ENCODE data around the gene RNF207.

DNA sequence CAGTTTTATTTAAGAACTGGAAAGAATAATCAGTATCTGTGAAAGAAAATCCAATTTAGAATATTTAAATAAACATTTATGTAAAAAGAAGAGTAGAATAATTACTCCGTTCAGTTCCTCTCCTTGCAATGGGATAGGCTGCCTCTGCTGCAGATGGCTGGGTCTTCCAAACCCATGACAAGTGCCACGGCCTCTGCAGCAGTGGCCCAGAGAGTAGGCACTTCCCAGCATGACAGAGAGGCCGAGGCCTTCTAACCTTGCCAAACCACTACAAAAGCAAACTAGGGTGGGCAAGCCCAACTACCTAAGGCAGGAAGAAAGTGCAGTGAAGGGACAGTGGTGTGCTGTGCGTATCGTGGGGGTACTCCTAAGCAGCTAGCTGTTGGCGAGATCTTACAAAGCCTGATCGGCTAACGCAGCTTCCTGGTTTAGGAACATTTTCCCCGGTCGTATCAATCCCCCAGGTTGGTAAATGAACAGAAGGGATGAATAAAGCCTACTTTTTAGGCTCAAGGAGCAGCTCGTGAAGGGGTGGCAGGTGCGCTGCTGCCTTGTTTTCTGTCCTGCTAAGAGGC is 15.4 kb downstream of the RNF207 start:
- TF ChIP-seq, protein P1, sequence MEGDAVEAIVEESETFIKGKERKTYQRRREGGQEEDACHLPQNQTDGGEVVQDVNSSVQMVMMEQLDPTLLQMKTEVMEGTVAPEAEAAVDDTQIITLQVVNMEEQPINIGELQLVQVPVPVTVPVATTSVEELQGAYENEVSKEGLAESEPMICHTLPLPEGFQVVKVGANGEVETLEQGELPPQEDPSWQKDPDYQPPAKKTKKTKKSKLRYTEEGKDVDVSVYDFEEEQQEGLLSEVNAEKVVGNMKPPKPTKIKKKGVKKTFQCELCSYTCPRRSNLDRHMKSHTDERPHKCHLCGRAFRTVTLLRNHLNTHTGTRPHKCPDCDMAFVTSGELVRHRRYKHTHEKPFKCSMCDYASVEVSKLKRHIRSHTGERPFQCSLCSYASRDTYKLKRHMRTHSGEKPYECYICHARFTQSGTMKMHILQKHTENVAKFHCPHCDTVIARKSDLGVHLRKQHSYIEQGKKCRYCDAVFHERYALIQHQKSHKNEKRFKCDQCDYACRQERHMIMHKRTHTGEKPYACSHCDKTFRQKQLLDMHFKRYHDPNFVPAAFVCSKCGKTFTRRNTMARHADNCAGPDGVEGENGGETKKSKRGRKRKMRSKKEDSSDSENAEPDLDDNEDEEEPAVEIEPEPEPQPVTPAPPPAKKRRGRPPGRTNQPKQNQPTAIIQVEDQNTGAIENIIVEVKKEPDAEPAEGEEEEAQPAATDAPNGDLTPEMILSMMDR (IDR thresholded peaks at IDR 0.05; ENCODE audit: low read depth, low read length) = no peak
- TF ChIP-seq POLR2A (IDR thresholded peaks at IDR 0.05; ENCODE audit: extremely low read depth, insufficient read length) = no peak
- no peak for TF ChIP-seq MYC (IDR thresholded peaks at IDR 0.05; ENCODE audit: low read depth, low read length)
